Measurements from ENCODE around the gene DTL. TPM values are rescaled to one million over a fixed set of nuclear protein-coding genes. Genes with fewer than 3 reads are reported as not detected.
A peak's percentile ranks its signal among the peaks of the same experiment; 100 is the strongest.

The DTL gene
- polyA plus RNA-seq, 3 donors, result 19.2 to 23.8 (median 20.5) TPM

DNA sequence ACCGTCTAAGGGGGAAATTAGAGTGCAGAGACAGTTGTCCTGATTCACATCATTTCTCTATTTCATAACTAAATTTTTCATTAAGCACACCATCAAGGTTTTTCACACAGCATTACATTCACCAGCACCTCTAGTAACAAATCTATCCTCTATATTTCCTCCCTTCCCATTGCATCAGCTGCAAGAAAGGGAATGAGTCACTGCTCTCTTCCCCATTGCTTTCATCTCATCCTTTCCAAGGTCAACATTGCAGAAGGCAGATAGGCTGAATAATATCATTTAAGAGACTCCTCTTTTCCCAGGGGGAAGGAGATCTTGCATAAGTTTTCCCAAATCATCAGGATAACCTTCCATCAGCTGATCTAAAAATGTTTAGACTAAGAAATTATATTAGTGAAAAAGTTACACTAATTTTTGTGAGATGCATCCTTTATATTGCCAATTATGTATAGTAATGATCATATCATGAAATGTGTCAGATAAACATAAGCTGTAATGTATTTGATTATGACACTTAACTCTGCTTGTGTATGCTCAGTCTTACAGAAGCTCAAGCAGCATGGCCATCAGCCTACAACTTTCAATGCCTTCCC lies 4.5 kb upstream of the DTL start:
- DNase-seq, result no peak

- no peak for DNase-seq
Observed at GRCh38 chr1:212034516-212035122, 929 bp upstream of the DTL start.

DNA sequence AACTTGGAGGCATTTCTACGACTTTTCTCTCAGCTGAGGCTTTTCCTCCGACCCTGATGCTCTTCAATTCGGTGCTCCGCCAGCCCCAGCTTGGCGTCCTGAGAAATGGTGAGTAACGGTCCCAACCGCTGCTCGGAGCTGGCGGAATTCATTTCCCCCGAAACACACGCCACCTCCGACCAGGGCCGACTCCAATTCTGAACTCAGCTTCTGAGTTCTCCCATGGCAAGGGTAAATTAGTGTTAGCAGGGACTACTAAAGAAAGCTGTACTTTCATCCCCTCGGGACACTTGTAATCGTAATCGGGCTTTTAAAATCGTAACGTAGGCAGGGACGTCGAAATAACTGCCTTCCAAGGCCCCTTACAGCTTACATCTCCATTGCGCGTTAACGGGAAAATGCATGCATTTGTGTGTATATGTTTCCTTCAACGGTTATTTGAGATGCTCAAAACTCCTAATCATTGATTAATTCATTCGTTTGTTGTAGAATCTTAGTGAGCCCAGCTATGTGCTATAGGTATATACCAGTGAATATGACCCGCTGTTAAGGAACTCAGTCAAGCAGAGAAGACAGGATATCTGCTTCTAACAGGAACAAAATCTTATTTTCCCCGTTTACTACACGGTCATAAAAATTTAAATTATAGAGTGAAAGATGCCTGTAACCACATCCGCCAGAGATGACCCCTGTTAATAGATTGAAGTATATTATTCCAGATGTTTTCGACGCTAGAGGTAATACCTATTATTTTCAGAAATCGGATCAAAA lies 472 bp downstream of the DTL start:
- DNase-seq, result peak; percentile 4

- DNase-seq, result no peak
Observed at GRCh38 chr1:212037900-212038299, 2.4 kb downstream of the DTL start.

- no peak for DNase-seq
Observed at GRCh38 chr1:212039622-212040021, 4.1 kb downstream of the DTL start.

- DNase-seq, result no peak
Observed at GRCh38 chr1:212040629-212041412, 5.3 kb downstream of the DTL start.

- no peak for DNase-seq
Observed at GRCh38 chr1:212042436-212042835, 6.9 kb downstream of the DTL start.

DNA sequence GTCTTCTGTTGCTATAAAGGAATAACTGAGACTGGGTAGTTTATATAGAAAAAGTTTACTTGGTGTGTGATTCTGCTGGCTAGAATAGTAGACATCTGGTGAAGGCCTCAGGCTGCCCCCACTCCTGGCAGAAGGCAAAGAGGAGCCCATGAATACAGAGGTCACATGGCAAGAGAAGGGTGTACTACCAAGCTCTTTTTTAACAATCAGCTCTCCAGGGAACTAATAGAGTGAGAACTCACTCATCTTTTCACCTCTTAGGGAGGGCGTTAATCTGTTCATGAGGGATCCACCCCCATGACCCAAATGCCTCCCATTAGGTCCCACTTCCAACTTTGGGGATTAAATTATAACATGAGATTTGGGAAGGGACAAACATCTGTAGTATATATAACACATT lies 9.3 kb downstream of the DTL start:
- DNase-seq, result no peak

DNA sequence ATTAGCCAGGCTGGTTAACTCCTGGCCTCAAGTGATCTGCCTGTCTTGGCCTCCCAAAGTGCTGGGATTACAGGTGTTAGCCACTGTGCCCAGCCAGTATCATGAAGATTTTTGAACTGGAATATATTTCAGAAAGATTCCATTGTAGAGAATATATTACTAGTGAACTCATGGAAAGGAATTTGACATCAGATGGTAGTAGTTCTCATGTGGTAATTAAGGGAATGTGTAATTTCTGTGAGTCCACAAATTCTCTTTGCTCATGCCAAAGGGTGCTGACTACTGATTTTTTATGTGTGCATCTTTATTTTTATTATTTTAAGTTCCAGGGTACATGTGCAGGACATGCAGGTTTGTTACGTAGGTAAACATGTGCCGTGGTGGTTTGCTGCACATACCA lies 10.4 kb downstream of the DTL start:
- DNase-seq, result no peak

GRCh38 chr1:212053993-212054392 lies 18.4 kb downstream of the DTL start:
- no peak for DNase-seq

DNA sequence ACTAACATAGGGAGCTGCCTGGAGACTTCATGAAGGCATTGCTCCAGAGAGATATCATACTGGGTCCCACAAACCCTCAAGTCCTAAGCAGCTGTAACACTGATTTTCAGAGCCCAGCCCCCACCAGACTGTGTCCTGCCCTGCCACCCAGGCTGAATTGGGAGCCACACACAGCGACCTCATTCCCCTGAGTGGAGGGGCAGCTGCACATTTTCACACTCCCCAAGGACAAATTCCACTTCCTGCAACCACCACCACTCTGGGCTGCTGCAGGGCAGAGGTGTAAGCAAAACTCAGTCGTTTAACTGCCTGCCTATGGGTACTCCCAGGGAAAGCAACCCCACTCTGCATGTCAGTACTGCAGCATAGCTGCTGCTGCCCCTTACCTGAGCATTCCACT lies 19.8 kb downstream of the DTL start:
- DNase-seq, result no peak

DNA sequence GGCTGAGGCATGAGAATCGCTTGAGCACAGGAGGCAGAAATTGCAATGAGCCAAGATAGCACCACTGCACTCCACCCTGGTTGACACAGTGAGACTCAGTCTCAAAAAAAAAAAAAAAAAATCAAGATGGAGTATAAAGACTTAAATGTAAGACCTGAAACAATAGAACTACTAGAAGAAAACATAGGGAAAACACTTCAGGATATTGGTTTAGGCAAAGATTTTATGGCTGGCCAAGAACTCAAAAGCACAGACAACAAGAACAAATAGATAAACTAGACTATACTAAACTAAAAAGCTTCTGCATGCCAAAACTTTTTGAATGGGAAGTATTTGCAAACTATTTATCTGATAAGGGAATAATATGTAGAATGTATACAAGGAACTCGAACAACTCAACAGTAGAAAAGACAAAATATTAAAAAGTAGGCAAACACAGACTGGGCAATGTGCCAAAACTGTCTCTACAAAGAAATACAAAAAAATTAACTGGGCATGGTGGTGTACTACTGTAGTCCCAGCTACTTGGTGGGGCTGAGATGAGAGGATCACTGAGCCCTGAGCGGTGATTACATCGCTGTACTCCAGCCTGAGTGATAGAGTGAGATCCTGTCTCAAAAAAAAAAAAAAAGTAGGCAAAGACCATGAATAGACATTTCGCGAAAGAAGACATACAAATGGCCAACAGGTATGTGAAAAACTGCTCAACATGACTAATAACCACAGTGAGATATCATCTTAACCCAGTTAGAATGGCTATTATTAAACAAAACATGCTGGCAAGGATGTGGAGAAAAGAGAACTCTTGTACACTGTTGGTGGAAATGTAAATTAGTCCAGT lies 25.3 kb downstream of the DTL start:
- no peak for DNase-seq

GRCh38 chr1:212062832-212063438 lies 27.4 kb downstream of the DTL start:
- peak; percentile 22 for DNase-seq

DNA sequence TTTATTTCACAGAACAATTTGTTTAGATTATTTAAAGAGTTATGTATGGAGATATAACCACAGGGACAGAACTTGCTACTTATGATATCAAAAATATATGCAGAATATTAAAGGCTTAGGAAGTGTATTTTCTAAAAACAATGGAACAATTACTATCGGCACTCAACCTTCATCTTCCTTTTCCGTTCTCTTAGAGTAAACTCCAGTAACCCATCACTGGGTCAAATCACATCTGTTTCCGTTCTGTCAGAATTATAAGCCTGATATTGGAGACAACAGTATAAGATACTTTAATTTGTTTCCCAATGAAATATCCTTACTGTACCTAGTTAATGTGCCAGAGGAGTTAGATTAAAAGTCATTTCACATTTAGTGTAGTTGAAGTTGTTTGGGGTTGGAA lies 32.2 kb downstream of the DTL start:
- DNase-seq, result peak; percentile 11

- peak; percentile 30 for DNase-seq
Observed at GRCh38 chr1:212070720-212071302, 35.3 kb downstream of the DTL start.

DNA sequence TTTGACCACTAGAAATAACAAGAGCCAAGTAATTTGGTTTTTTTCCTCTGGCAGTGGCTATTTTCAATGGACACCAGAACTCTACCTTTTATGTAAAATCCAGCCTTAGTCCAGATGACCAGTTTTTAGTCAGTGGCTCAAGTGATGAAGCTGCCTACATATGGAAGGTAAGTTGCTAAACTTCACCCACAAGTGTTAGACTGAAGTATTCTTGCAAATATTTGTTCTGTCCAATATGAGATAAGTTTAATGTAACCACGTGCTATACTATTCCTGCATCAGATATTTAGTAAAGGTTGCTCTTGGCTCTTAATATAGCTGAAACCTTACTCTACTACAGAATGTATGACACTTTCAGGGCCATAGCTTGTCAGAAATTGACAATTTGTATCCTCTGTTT lies 36.5 kb downstream of the DTL start:
- DNase-seq, result no peak

GRCh38 chr1:212073490-212073889 lies 37.9 kb downstream of the DTL start:
- no peak for DNase-seq

- DNase-seq, result no peak
Observed at GRCh38 chr1:212074313-212074712, 38.8 kb downstream of the DTL start.

- no peak for DNase-seq
Observed at GRCh38 chr1:212074856-212075255, 39.3 kb downstream of the DTL start.

DNA sequence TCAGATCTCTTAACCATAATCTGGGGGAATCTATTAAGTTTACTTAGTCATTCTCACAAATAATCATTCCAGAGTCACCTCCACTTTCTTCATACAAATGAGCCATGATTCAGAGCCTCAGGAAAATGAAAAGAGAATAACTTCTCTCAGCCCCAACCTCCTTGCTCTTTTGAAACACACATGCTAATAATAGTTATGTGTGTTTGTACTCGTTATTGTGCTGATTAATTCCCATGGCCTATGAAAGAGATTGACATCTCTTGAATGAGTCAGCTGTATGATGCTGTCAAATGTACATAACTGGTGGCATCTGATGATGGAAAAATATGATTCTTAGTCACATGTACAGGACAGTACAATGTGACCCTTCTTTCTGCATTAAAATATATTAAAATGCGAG lies 41.5 kb downstream of the DTL start:
- DNase-seq, result no peak

- no peak for DNase-seq
Observed at GRCh38 chr1:212078826-212079225, 43.3 kb downstream of the DTL start.

Data from renal pelvis (tissue), 4 donors.